GM11168 (cell line): ENCODE data around the gene IBA57.
"Not testable (repeated sequence)": the region's sequence is repeated elsewhere in the genome, so short reads cannot be mapped to it uniquely, and the experiment has no call there.

Source experiments
- in situ Hi-C: fragments of 300-500 bp; cut with MboI; formaldehyde crosslinking; loops from one replicate; pipeline ENCODE4 v1.12.0; 2022; ENCODE audit warnings: low sequenced_read_pairs; ENCODE audit not compliant: unreplicated experiment

The IBA57 gene

GRCh38 chr1:228222548-228222947, 56.9 kb downstream of the IBA57 start:
- in situ Hi-C loops = no loop called here

- in situ Hi-C loops = no loop called here
Measured at GRCh38 chr1:228224198-228225164, 58.9 kb downstream of the IBA57 start.

GRCh38 chr1:228225165-228225710, 59.6 kb downstream of the IBA57 start:
- in situ Hi-C loops = no loop called here

GRCh38 chr1:228225740-228226139, 60.1 kb downstream of the IBA57 start:
- in situ Hi-C loops = no loop called here

- in situ Hi-C loops = no loop called here
Measured at GRCh38 chr1:228226141-228226874, 60.7 kb downstream of the IBA57 start.

GRCh38 chr1:228226956-228227791, 61.6 kb downstream of the IBA57 start:
- in situ Hi-C loops = no loop called here

- in situ Hi-C loops = not testable (repeated sequence)
Measured at GRCh38 chr1:228228147-228228546, 62.5 kb downstream of the IBA57 start.

- in situ Hi-C loops = no loop called here
Measured at GRCh38 chr1:228228601-228229074, 63.0 kb downstream of the IBA57 start.

GRCh38 chr1:228231189-228231588, 65.6 kb downstream of the IBA57 start:
- in situ Hi-C loops = no loop called here
